PC-9 (cell line): ENCODE results near the gene PAFAH1B1. TPM values are rescaled to one million over a fixed set of nuclear protein-coding genes. Genes with fewer than 3 reads are reported as not detected.

Source experiments
- BruUV-seq: library from RNA; stranded (reverse); fragments of 400-500 nt; replicated peaks from 2 replicates; lab custom pipeline; 2021; lab: Mats Ljungman, UMichigan
- CTCF ChIA-PET: fragments of 300-600 bp; sonication (Branson Sonifier 250); formaldehyde crosslinking; loops from one replicate; lab custom pipeline; 2022; ENCODE audit warnings: antibody characterized with exemption; lab: Charles Lee
- POLR2A ChIA-PET: fragments of 300-600 bp; sonication (Branson Sonifier 250); formaldehyde crosslinking; loops from one replicate; lab custom pipeline; 2022; ENCODE audit warnings: antibody characterized with exemption; ENCODE audit not compliant: unreplicated experiment; lab: Charles Lee
- DNase-seq, 2 experiments: peaks; one replicate each; pipeline versions ENCODE4 v3.0.0 to v3.0.0-alpha.2; 2015 to 2022; ENCODE audit warnings: mixed read lengths in 1 of 2
- H2AFZ ChIP-seq: fragments of 200-600 bp; sonication (generic); 2 replicates; pipeline ENCODE4 v1.8.1; 2017; ENCODE audit warnings: antibody characterized with exemption
- H3F3A ChIP-seq: fragments of 200-600 bp; sonication (generic); 2 replicates; pipeline ENCODE4 v1.8.1; 2017; ENCODE audit warnings: antibody characterized with exemption, mild to moderate bottlenecking, low read depth; ENCODE audit not compliant: insufficient read depth
- H3K27ac ChIP-seq: fragments of 200-600 bp; sonication (generic); 2 replicates; pipeline ENCODE4 v1.6.1; 2016; ENCODE audit warnings: mixed run types
- H3K27me3 ChIP-seq: fragments of 200-600 bp; sonication (generic); 2 replicates; pipeline ENCODE4 v1.6.1; 2016; ENCODE audit warnings: low read depth, mixed run types; ENCODE audit not compliant: insufficient read depth
- H3K36me3 ChIP-seq: fragments of 200-600 bp; sonication (generic); 2 replicates; pipeline ENCODE4 v1.6.1; 2016; ENCODE audit warnings: low read depth, mixed run types
- H3K4me1 ChIP-seq: fragments of 200-600 bp; sonication (generic); replicated peaks from 2 replicates; pipeline ENCODE4 v1.6.1; 2016; ENCODE audit warnings: mixed run types; ENCODE audit not compliant: insufficient read depth
- H3K4me2 ChIP-seq: fragments of 200-600 bp; sonication (generic); 2 replicates; pipeline ENCODE4 v1.6.1; 2017; ENCODE audit warnings: mixed run types
- H3K4me3 ChIP-seq: fragments of 200-600 bp; sonication (generic); 2 replicates; pipeline ENCODE4 v1.6.1; 2016; ENCODE audit warnings: mixed run types
- H3K79me2 ChIP-seq: fragments of 200-600 bp; sonication (generic); 2 replicates; pipeline ENCODE4 v1.6.1; 2017; ENCODE audit warnings: low read depth, mixed run types
- H3K9me2 ChIP-seq: fragments of 200-600 bp; sonication (generic); 2 replicates; pipeline ENCODE4 v1.8.1; 2017; ENCODE audit warnings: mild to moderate bottlenecking; ENCODE audit not compliant: insufficient read depth
- H3K9me3 ChIP-seq: fragments of 200-600 bp; sonication (generic); 2 replicates; pipeline ENCODE4 v1.8.1; 2016; ENCODE audit warnings: low read depth; ENCODE audit not compliant: insufficient read depth
- H4K20me1 ChIP-seq: fragments of 200-600 bp; sonication (generic); 2 replicates; pipeline ENCODE4 v1.8.1; 2017; ENCODE audit not compliant: insufficient read depth
- EZH2 ChIP-seq: fragments of 200-600 bp; sonication (generic); IDR thresholded peaks from 2 replicates; pipeline ENCODE4 v1.8.0; 2017; ENCODE audit warnings: antibody characterized with exemption, low read depth
- intact Hi-C: fragments of 100-400 bp; cut with micrococcal nuclease; formaldehyde crosslinking; loops from one replicate; pipeline ENCODE4 v1.10.0; 2022; ENCODE audit not compliant: unreplicated experiment
- total RNA-seq: library from RNA; stranded (reverse); gene quantifications from 2 replicates; pipeline ENCODE4 v1.2.3, GENCODE V29; 2021
- TF ChIP-seq, protein P1 (sequence below): fragments of 200-600 bp; sonication (generic); conservative IDR thresholded peaks from 2 replicates; pipeline ENCODE4 v1.6.1; 2017; ENCODE audit warnings: mixed run types, antibody characterized with exemption, mild to moderate bottlenecking, moderate library complexity

Gene PAFAH1B1
- total RNA-seq, 1 experiment from 2014 or later: 152 TPM

GRCh38 chr17:2608350-2608913 lies 15.0 kb downstream of the PAFAH1B1 start:
- Histone ChIP-seq H3K27me3 (no peaks in the 10 kb centered on the region), H2AFZ (no peak overlapping the region), H3K27ac (no peak overlapping the region), H4K20me1 (peaks cover 99% of the 10 kb centered on the region), H3K79me2 (peaks cover 99% of the 10 kb centered on the region), H3K9me3 (no peaks in the 10 kb centered on the region), H3K4me1 (no peaks in the 10 kb centered on the region), H3K4me2 (no peak overlapping the region), H3F3A (peaks cover 32% of the 10 kb centered on the region), H3K9me2 (no peaks in the 10 kb centered on the region), H3K4me3 (no peak overlapping the region), H3K36me3 (peaks cover 6% of the 10 kb centered on the region; the same call in 1 of the 2 replicates)
- intact Hi-C loops: no loop called here
- no peak for DNase-seq
- TF ChIP-seq EZH2: no peak
- TF ChIP-seq, protein P1, sequence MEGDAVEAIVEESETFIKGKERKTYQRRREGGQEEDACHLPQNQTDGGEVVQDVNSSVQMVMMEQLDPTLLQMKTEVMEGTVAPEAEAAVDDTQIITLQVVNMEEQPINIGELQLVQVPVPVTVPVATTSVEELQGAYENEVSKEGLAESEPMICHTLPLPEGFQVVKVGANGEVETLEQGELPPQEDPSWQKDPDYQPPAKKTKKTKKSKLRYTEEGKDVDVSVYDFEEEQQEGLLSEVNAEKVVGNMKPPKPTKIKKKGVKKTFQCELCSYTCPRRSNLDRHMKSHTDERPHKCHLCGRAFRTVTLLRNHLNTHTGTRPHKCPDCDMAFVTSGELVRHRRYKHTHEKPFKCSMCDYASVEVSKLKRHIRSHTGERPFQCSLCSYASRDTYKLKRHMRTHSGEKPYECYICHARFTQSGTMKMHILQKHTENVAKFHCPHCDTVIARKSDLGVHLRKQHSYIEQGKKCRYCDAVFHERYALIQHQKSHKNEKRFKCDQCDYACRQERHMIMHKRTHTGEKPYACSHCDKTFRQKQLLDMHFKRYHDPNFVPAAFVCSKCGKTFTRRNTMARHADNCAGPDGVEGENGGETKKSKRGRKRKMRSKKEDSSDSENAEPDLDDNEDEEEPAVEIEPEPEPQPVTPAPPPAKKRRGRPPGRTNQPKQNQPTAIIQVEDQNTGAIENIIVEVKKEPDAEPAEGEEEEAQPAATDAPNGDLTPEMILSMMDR: no peak
- ChIA-PET CTCF (no interaction called here), POLR2A (no interaction called here)
- no TSS peak for BruUV-seq

- H3K9me2 ChIP-seq: no peaks in the 10 kb centered on the region
- no peak overlapping the region for H2AFZ ChIP-seq
- POLR2A ChIA-PET: no interaction called here
- H3K27me3 ChIP-seq: no peaks in the 10 kb centered on the region
- no peaks in the 10 kb centered on the region for H3K4me1 ChIP-seq
- no peak overlapping the region for H3K4me2 ChIP-seq
- TF ChIP-seq, protein P1: no peak
- TF ChIP-seq EZH2: no peak
- BruUV-seq: no TSS peak
- DNase-seq: no peak
- peaks cover 97% of the 10 kb centered on the region for H3K79me2 ChIP-seq
- H3F3A ChIP-seq: peaks cover 29% of the 10 kb centered on the region
- peaks cover 6% of the 10 kb centered on the region; the same call in 1 of the 2 replicates for H3K36me3 ChIP-seq
- peaks cover 96% of the 10 kb centered on the region for H4K20me1 ChIP-seq
- H3K27ac ChIP-seq: no peak overlapping the region
- H3K4me3 ChIP-seq: no peak overlapping the region
- intact Hi-C loops: no loop called here
- H3K9me3 ChIP-seq: no peaks in the 10 kb centered on the region
- CTCF ChIA-PET: interaction anchor here (0.5 kb wide), 1 partner anchor 1302 kb away, joined by 3 read pairs; no protein-coding TSS in a partner anchor
Measured at GRCh38 chr17:2609091-2609490, 15.6 kb downstream of the PAFAH1B1 start.

- no peaks in the 10 kb centered on the region for H3K27me3 ChIP-seq
- intact Hi-C loops: no loop called here
- H2AFZ ChIP-seq: no peak overlapping the region
- H4K20me1 ChIP-seq: peaks cover 96% of the 10 kb centered on the region
- H3K79me2 ChIP-seq: peaks cover 97% of the 10 kb centered on the region
- H3K27ac ChIP-seq: no peak overlapping the region
- no peaks in the 10 kb centered on the region for H3K4me1 ChIP-seq
- ChIA-PET POLR2A (interaction anchor here (0.7 kb wide), 2 partner anchors 100 to 1367 kb away, joined by 3 to 4 read pairs; no protein-coding TSS in a partner anchor), CTCF (no interaction called here)
- DNase-seq: no peak
- TF ChIP-seq, protein P1: no peak
- TF ChIP-seq EZH2: no peak
- no peak overlapping the region for H3K4me2 ChIP-seq
- H3K4me3 ChIP-seq: no peak overlapping the region
- H3F3A ChIP-seq: peaks cover 18% of the 10 kb centered on the region
- H3K36me3 ChIP-seq: no peaks in the 10 kb centered on the region; the same call in 1 of the 2 replicates
- H3K9me2 ChIP-seq: no peaks in the 10 kb centered on the region
- no peaks in the 10 kb centered on the region for H3K9me3 ChIP-seq
- no TSS peak for BruUV-seq
Measured at GRCh38 chr17:2610195-2611175, 17.0 kb downstream of the PAFAH1B1 start.
